ENCODE data around the gene VAC14.

The VAC14 gene

DNA sequence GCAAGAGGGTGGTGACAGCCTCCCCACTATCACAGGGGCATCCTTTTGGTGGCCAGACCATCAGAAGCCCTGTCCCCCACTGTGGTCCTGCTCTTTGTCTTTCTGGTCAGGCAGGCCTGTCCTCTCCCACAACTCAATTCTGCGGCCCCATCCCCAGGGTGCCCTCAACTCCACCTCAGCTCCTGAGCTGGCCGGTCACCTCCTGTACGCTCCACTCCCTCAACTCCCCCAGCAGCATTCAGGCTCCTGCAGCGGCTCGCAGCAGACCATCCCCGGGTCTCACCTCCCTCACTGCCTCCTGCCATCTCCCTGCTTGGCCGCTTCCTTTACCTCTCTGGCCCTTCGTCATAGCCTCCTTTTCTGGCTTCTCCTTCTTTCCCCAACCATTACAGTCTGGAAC, 71.7 kb downstream of the VAC14 start:
- TF ChIP-seq FOXP2 (optimal IDR thresholded peaks at IDR 0.05; ENCODE audit: borderline replicate concordance, extremely low read depth, extremely low read length, insufficient read depth) (no peak), SIN3A (IDR thresholded peaks at IDR 0.05; ENCODE audit: borderline replicate concordance, insufficient read depth, low read length) (no peak), TAF1 (IDR thresholded peaks at IDR 0.05; ENCODE audit: borderline replicate concordance, insufficient read depth, low read length) (no peak), POLR2AphosphoS5 (IDR thresholded peaks at IDR 0.05; ENCODE audit: low read depth, low read length) (no peak)
- TF ChIP-seq, protein P1, sequence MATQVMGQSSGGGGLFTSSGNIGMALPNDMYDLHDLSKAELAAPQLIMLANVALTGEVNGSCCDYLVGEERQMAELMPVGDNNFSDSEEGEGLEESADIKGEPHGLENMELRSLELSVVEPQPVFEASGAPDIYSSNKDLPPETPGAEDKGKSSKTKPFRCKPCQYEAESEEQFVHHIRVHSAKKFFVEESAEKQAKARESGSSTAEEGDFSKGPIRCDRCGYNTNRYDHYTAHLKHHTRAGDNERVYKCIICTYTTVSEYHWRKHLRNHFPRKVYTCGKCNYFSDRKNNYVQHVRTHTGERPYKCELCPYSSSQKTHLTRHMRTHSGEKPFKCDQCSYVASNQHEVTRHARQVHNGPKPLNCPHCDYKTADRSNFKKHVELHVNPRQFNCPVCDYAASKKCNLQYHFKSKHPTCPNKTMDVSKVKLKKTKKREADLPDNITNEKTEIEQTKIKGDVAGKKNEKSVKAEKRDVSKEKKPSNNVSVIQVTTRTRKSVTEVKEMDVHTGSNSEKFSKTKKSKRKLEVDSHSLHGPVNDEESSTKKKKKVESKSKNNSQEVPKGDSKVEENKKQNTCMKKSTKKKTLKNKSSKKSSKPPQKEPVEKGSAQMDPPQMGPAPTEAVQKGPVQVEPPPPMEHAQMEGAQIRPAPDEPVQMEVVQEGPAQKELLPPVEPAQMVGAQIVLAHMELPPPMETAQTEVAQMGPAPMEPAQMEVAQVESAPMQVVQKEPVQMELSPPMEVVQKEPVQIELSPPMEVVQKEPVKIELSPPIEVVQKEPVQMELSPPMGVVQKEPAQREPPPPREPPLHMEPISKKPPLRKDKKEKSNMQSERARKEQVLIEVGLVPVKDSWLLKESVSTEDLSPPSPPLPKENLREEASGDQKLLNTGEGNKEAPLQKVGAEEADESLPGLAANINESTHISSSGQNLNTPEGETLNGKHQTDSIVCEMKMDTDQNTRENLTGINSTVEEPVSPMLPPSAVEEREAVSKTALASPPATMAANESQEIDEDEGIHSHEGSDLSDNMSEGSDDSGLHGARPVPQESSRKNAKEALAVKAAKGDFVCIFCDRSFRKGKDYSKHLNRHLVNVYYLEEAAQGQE (IDR thresholded peaks at IDR 0.05; ENCODE audit: insufficient read depth in 1 of 2, low read depth in 2 of 2, low read length in 2 of 2): no peak

DNA sequence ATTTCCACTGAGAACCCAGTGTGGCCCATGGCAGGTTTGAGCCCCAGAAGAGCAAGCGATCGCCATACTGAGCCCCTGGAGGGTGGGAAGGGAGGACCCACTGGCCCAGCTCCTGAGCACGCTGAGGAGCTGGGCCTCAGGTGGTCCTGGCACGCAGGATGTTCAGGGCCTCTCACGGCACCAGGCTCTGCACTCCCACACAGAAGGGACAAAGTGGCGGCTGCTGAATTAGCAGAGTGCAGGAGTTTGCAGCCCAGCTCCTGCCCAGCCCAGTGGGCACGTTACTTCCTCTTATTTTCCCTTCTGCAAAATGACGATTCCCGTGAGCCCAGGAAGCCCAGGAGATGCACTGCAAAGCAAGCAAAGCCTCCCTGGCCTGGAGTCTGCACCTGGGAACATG, 72.8 kb downstream of the VAC14 start:
- TF ChIP-seq, protein P1 (IDR thresholded peaks at IDR 0.05; ENCODE audit: insufficient read depth in 1 of 2, low read depth in 2 of 2, low read length in 2 of 2): no peak
- TF ChIP-seq TAF1 (IDR thresholded peaks at IDR 0.05; ENCODE audit: borderline replicate concordance, insufficient read depth, low read length) (no peak), SIN3A (IDR thresholded peaks at IDR 0.05; ENCODE audit: borderline replicate concordance, insufficient read depth, low read length) (no peak), POLR2AphosphoS5 (IDR thresholded peaks at IDR 0.05; ENCODE audit: low read depth, low read length) (no peak), FOXP2 (optimal IDR thresholded peaks at IDR 0.05; ENCODE audit: borderline replicate concordance, extremely low read depth, extremely low read length, insufficient read depth) (no peak)

DNA sequence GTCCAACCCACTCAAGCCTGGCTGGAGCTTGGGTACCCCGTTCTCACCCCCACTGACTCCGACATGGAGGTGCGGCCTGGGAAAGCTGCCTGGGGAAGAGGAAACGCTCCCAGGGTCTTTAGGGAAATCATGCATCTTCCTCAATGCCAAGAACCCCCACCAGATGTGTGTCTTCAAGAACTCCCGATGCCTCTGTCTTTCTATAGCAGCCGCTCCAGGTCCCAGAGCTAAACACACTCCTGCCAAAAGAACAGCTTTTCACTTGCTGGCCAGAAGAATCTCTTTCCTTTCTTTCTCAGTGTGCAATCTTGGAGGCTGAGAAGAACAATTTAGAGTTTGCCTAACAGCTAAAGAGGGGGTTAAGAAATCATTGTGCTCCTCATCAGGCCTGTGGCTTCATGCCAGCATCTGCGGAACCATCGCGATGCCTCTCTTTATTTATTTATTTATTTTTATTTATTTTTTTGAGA, 74.0 kb downstream of the VAC14 start:
- TF ChIP-seq FOXP2 (optimal IDR thresholded peaks at IDR 0.05; ENCODE audit: borderline replicate concordance, extremely low read depth, extremely low read length, insufficient read depth) (no peak), TAF1 (IDR thresholded peaks at IDR 0.05; ENCODE audit: borderline replicate concordance, insufficient read depth, low read length) (no peak), POLR2AphosphoS5 (IDR thresholded peaks at IDR 0.05; ENCODE audit: low read depth, low read length) (no peak), SIN3A (IDR thresholded peaks at IDR 0.05; ENCODE audit: borderline replicate concordance, insufficient read depth, low read length) (no peak)
- TF ChIP-seq, protein P1 (IDR thresholded peaks at IDR 0.05; ENCODE audit: insufficient read depth in 1 of 2, low read depth in 2 of 2, low read length in 2 of 2): no peak

DNA sequence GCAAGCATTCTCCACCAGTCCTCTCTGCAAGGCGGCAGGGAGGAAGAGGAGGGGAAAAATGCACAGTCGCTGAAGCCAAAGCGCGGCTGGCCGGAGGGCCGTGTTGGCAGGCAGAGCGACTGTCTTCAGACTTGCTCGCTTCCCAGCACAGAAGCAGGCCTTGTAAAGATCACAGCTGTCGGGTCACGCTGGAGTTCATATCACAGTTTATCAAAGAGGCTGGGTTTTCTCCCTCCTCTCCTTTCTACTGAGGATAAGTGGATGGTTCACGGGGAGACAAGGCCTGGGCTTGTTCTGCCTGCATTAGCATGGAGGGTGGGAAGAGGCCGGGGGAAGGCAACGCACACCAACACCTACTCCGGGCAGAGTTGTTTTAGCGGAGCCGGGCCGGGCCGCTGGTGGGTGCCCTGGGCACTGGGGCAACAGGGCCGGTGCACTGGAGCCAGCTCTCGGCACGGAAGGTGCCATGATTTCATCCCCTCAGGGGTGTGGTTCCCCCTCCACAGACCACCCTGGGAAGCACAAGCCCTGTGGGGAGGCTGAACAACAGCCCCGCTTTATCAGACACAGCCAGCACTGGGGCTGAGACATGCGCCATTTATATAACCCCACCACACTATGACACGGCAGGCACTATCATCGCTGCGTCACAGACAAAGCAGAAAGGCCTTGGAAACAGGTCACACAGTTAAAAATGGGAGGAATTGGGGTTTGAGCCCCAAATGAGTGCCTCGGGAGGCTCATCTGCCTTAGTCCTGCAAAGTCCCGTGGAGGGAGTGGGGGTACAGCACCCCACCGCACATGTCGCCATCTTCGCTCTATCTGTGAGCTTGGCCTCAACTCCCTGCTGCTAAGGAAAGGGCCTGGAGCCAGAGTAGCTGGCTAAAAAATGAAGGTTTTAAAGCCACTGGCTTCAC, 74.8 kb downstream of the VAC14 start:
- no peak for TF ChIP-seq TAF1 (IDR thresholded peaks at IDR 0.05; ENCODE audit: borderline replicate concordance, insufficient read depth, low read length)

DNA sequence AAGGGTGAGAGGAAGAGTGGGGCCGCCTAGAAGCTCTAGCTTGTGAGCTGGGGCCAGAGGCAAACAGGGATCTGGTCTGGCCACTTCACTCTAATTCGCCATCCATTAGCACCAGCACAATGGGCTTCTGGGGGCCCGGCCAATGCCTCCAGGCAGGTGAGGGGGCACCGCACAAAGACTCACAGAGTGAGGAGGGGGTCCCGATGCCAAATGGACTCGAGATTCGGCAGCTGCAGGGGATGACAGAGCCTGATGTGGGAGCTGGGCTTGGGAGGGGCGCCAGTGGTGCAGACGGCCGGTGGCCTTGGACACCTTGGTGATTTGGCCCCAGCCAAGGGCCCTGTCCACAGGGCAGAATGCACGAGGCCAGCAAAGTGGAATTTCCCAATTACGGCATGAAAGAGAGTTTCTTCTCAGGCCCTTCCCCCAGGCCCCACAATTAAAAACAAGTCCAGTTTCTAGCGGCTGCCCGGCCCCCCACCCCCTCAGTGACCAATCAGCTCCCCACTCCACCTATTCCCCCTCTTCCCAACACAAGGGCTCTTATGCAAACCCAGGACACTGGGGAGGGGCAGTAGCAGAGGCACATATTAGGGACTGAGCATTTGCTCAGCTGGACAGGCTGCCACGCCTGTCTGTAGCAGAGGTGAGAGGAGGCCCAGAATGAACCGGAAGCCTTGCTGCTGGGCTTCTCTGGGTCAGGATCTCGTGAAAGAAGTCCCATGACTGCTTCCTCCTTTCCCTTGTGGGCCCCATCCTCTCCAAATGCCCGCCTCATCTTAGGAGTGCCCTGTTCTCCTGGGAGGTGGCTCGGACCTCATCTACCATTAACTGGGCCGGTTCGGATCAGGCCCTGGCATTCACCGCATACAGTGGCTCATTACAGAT, 75.7 kb downstream of the VAC14 start:
- TF ChIP-seq POLR2AphosphoS5 (IDR thresholded peaks at IDR 0.05; ENCODE audit: low read depth, low read length) (no peak), SIN3A (IDR thresholded peaks at IDR 0.05; ENCODE audit: borderline replicate concordance, insufficient read depth, low read length) (no peak), FOXP2 (optimal IDR thresholded peaks at IDR 0.05; ENCODE audit: borderline replicate concordance, extremely low read depth, extremely low read length, insufficient read depth) (no peak), TAF1 (IDR thresholded peaks at IDR 0.05; ENCODE audit: borderline replicate concordance, insufficient read depth, low read length) (no peak)
- TF ChIP-seq, protein P1 (IDR thresholded peaks at IDR 0.05; ENCODE audit: insufficient read depth in 1 of 2, low read depth in 2 of 2, low read length in 2 of 2): no peak
